NCI-H2196 treated with DMSO at 0.1 percent for 48 hours (cell line): ENCODE measurements around the gene GRAMD1B.

ENCODE experiments used
- DNase-seq: peaks from one replicate; lab custom pipeline; 2025; ENCODE audit not compliant: unreplicated experiment; lab: John Stamatoyannopoulos, UW

Gene GRAMD1B

DNA sequence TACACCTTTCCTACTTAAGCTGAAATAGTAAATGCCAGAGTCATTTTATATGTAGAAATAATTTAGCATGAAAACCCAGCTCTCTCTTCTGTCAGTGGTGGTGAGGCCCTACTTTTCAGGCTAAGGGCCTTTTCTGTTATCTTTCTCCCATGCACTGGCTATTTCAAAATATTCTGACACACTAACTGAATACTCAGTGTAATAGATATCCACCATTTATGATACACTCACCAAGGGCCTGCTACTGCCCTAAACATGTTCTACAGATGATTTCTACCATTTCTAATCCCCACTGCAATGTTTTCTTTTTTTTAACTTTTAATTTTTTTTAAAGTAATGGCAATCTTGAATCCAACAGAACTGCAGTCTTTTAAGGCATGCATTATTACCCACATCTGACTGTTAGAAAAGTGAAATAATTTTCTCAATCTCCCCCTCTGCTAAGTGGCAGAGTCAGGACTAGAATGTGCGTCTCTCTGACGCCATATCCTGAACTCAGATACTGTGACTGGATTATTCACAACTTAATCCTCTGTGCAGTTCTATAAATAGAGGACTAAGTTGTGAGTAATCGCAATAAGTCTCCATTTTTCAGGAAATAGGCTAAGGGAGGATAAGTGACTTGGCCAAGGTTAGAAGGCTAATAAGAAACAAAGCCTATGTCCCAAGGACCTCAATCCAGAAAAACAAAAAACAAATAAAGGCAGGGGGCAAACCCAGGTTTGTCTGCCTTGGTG is 44.0 kb downstream of the GRAMD1B start:
- no peak for DNase-seq

GRCh38 chr11:123474994-123475393 is 44.9 kb downstream of the GRAMD1B start:
- no peak for DNase-seq

- DNase-seq = no peak
Measured at GRCh38 chr11:123475469-123475868, 45.4 kb downstream of the GRAMD1B start.

- DNase-seq = no peak
Measured at GRCh38 chr11:123477205-123477907, 47.3 kb downstream of the GRAMD1B start.

DNA sequence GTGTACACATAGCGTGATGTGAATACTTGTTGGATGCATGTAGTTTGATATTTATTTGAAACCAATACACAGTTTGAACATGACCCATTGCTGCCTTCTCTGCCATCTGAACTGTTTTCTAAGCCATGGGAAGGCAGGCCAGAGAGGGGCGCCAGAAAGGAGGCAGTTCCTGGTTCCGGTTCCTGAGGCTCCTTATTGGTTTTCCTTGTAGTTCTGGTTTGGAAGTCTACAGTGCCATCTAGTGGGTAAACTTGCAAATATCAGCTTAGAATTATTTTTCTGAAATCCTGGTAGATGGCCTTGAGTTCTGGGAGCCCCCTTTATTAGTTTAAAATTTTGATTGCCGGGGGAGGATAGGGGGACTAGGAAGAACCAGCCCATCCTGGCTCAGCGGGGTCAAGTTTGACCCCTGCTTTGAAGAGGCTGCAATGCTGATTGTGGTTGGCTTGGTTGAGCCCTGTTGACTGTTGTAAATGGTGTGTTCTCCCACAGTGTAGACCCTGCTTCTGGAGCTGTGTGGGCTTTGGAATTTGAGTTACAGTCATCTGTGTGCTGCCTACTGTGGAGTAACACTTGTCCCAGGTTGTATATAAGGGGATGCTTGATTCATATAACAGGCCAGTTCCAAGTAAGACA is 48.4 kb downstream of the GRAMD1B start:
- peak; percentile 75 for DNase-seq

- no peak for DNase-seq
Measured at GRCh38 chr11:123479048-123479837, 49.2 kb downstream of the GRAMD1B start.

- no peak for DNase-seq
Measured at GRCh38 chr11:123480290-123480815, 50.3 kb downstream of the GRAMD1B start.

- DNase-seq = no peak
Measured at GRCh38 chr11:123480882-123481281, 50.8 kb downstream of the GRAMD1B start.

GRCh38 chr11:123481640-123482039 is 51.6 kb downstream of the GRAMD1B start:
- DNase-seq = no peak

DNA sequence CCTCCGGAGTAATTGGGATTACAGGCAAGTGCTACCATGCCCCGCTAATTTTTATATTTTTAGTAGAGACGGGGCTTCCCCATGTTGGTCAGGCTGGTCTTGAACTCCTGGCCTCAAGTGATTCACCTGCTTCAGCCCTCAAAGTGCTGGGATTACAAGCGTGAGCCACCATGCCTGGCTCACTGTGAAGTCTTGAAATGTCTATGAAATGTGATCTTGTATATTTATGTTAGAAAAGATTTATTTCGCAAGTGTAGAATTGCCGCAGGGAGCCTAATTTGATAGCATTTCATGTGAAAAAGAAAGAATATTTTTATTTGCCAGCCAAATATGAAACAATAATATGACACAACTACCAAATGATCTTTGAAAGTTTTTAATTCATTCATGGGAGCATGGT is 52.1 kb downstream of the GRAMD1B start:
- no peak for DNase-seq

GRCh38 chr11:123483058-123483457 is 53.0 kb downstream of the GRAMD1B start:
- DNase-seq = no peak

DNA sequence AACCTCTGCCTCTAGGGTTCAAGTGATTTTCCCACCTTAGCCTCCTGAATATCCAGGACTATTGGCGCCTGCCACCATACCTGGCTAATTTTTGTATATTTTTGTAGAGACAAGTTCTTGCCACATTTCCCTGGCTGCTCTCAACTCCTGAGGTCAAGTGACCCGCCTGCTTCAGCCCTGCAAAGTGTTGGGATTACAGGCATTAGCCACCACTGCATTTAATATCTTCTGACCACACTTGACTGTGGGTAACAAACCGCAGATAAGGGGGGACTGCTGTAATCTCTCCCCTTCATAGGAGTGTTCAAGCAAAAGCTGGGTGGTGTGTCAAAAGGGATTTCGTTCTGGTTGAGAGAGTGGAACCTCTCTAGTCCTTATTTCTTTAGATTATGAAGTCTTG is 53.4 kb downstream of the GRAMD1B start:
- no peak for DNase-seq

DNA sequence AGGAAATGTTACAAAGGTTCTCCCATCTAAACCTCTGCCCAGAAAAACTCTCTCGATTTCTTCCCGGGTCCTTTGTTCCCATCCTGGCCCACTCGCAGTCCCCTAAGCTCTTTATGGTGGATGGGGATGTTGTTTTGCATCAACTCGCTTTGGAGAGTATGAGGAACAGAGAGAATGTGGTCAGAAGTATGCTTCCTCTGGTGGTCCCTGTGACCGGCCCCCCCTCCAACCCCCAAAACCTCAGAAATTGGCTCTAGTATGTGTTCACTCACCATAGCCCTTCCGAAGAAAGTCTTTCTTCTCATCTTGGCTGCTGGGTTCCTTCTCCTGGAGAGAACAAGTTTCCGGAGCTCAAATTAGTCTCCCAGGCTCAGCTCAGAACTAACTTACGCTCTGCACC is 54.4 kb downstream of the GRAMD1B start:
- no peak for DNase-seq

DNA sequence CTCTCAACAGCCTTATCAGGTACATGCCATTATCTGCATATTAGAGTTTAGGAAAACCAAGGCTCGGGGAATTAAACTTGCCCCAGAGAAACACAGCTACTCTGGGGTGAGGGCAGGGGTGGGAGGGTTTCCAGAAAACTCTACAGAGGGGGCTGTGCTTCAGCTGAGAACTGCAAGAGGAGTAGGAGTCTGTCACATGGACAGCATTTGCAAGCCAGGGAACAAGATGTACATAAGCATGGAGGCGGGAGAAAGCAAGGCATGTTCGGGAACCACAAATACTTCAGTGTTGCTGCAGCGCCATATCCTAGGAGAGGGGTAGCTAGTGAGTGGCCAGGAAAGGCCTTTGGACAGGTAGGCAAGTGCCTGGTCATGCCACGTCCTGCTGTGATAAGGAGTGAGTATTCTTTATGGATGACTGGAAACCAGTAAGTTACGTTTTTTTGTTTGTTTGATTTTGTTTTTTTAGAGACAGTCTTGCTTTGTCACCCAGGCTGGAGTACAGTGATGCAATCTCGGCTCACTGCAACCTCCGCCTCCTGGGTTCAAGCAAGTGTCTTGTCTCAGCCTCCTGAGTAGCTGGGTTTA is 57.2 kb downstream of the GRAMD1B start:
- DNase-seq = no peak

- no peak for DNase-seq
Measured at GRCh38 chr11:123490527-123490926, 60.5 kb downstream of the GRAMD1B start.

GRCh38 chr11:123491241-123491640 is 61.2 kb downstream of the GRAMD1B start:
- no peak for DNase-seq

GRCh38 chr11:123493349-123494063 is 63.4 kb downstream of the GRAMD1B start:
- DNase-seq = no peak

DNA sequence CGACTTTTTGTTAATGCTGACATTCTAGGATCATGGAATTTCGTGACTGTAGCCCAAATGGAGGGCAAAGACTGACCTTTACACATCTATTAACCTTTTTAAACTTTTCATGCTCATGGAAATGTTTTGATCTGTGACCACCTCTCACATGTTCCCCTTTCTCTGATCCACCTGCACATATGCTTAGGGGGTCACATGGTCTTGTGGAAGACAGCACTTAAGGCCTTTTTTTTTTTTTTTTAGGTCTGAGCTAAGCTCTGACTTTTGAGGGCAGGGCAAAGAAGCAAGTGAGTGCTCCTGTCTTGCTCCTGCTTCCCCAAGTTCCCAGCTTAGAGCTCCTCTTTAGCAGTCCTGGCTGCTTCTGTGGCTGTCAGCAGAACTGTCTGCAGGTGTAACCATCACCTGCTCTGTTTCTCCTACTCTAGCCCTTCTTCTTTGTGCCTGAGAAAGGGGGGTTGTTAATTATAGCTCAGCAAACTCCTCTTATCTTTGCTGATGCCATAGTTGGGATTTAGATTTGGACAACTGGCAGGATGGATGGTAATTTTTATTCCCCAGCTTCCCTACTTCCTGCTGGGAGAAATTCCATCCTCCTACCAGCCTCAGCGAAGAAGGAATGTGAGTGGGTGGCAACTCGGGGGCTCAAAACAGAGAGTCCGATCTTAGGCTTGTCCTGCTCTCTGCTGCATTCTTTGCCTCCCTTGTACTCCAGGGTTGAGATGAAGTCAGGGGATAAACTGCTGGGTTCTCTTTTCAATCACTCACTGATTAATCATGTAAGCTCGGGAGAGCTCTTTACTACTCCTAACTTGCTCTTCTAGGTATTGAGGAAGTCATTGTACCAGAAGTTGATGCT is 64.4 kb downstream of the GRAMD1B start:
- DNase-seq = no peak

- DNase-seq = no peak
Measured at GRCh38 chr11:123504401-123504800, 74.3 kb downstream of the GRAMD1B start.
